ENCODE results near the gene GLRX5.
"Not testable (repeated sequence)": the region's sequence is repeated elsewhere in the genome, so short reads cannot be mapped to it uniquely, and the experiment has no call there.

The GLRX5 gene

DNA sequence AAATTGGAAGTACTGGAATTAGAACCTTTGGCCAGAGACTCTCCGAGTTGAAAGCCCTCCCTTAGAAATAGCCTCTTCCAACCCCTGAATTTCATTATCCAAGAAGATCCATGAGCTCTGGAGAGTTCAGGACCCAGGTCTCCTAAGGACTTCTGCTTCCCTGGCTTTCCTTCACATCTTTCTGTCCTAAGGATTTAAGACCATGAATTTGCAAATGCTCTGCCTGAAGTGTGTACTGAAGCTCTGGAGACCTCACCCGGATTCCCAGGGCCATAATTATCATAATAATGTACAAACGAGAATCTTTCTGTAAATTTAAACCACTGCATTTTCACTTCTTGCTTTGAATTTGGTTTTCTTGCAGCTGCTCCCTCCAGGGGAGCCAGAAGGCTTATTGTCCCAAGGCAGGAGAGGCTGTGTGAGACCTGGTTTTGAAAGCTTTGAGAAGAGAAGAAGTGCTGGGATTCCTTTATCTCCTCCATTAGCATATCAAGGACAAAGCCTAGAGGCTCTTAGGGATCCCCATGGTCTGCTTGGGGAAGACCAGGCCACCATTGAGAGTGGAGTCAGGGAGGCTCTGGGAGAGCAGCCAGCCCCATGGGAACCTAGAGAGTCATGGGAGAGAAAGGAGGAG lies 41.1 kb downstream of the GLRX5 start:
- H3K4me1 Mint-ChIP-seq: peaks cover 25% of the 10 kb centered on the region
- H3K4me3 Mint-ChIP-seq: no peak overlapping the region
- H3K9me3 Mint-ChIP-seq: no peaks in the 10 kb centered on the region
- no peak for ATAC-seq
- H3K27me3 Mint-ChIP-seq: peaks cover 66% of the 10 kb centered on the region
- H3K27ac Mint-ChIP-seq: no peak overlapping the region
- no peaks in the 10 kb centered on the region for H3K36me3 Mint-ChIP-seq

DNA sequence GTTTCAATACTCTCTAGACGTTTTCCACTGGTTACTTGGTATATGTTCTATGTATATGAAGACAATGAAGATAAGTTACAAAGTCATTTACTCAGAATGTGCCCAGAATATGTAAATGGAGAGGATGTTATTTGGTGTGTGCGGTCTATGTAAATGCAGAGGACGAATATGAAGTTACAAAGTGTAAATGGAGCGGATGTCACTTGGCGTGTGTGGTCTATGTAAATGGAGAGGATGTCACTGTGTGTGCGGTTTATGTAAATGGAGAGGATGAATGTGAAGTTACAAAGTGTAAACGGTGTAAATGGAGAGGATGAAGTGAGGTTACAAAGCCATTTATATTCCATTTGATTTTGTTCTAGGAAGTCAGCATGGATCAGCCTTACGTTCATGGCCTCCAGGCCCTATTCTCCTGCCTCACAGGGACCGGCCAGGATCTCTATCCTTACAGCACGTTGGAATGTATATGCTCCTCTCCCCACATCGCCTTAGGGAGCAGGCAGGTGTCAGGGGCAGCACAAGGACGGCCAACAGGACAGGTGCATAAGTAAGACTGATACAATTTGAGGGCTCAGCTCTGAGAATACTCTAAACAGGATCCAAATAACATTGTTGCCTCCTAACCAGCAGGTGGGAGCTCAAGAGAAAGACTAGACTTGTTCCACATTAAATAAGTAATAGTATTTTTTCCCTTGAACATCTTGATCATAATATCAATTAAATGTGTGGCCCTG lies 42.4 kb downstream of the GLRX5 start:
- Mint-ChIP-seq H3K27ac (no peak overlapping the region), H3K27me3 (peaks cover 56% of the 10 kb centered on the region), H3K36me3 (no peaks in the 10 kb centered on the region), H3K4me1 (peaks cover 25% of the 10 kb centered on the region), H3K9me3 (no peaks in the 10 kb centered on the region), H3K4me3 (no peak overlapping the region)
- ATAC-seq: peak; percentile 97

DNA sequence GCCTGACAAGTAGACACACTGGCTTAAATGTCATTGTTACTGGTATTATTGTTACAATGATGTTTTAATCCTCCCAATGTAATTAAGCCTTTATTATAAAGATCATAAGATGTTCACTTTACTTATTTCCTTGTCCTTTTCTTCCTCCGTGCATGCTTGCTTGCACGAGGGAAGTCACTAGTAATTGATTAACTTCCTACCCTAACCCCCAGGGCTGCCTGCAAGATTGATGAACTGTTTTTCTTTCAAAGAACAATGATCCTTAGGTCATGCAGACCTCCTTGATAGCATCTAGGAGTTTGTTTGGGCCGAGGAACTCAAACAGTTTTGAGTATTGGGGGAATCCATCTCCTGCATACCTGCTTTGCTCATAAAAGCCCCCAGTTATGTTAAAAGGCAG lies 43.0 kb downstream of the GLRX5 start:
- Mint-ChIP-seq H3K36me3 (no peaks in the 10 kb centered on the region), H3K4me3 (no peak overlapping the region), H3K27ac (no peak overlapping the region), H3K9me3 (no peaks in the 10 kb centered on the region), H3K27me3 (peaks cover 50% of the 10 kb centered on the region), H3K4me1 (peaks cover 25% of the 10 kb centered on the region)
- no peak for ATAC-seq

DNA sequence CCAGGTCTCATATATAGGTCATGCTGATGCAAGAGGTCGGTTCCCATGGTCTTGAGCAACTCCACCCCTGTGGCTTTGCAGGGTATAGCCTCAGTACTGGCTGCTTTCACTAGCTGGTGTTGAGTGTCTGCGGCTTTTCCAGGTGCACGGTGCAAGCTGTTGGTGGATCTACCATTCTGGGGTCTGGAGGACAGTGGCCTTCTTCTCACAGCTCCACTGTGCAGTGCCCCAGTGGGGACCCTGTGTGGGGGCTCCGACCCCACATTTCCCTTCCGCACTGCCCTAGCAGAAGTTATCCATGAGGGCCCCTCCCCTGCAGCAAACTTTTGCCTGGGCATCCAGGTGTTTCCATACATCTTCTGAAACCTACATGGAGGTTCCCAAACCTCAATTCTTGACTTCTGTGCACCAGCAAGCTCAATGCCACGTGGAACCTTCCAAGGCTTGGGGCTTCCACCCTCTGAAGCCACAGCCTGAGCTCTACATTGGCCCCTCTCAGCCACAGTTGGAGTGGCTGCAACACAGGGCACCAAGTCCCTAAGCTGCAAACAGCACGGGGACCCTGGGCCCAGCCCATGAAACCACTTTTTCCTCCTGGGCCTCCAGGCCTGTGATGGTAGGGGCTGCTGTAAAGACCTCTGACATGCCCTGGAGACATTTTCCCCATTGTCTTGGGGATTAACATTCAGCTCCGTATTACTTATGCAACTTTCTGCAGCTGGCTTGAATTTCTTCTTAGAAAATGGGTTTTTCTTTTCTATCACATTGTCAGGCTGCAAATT lies 49.2 kb downstream of the GLRX5 start:
- H3K9me3 Mint-ChIP-seq, H3K4me1 Mint-ChIP-seq, H3K27ac Mint-ChIP-seq, H3K4me3 Mint-ChIP-seq, H3K36me3 Mint-ChIP-seq, ATAC-seq: not testable (repeated sequence)
- H3K27me3 Mint-ChIP-seq: peaks cover 62% of the 10 kb centered on the region

DNA sequence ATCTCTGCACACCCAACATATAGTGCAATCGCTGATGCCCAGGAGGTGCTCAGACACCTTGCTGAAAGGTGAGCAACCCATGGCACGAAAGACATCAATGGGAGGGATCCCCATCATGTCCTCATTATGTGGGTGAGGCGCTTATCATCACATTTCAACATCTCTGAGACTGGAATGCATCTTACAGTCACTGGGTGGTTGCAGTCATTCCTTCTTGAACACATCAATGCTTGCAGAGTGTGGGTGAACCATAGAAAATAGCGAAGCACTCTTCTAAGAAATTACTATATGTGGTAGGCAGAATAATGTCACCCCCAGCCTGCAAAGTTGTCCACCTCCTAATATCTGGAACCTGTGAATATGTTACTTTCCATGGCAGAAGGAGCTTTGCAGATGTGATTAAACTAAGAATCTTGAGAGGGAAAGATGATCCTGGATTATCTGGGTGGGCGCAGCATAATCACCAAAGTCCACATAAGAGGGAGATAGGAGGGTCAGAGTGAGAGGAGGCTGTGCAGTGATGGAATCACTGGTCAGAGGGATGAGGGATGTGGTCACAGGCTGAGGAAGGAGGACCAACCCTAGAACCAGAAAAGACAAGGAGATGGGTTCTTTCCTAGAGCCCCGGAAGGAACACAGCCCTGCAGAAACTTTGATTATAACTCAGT lies 51.2 kb downstream of the GLRX5 start:
- no peaks in the 10 kb centered on the region for H3K4me1 Mint-ChIP-seq
- H3K36me3 Mint-ChIP-seq: no peaks in the 10 kb centered on the region
- no peak overlapping the region for H3K27ac Mint-ChIP-seq
- H3K27me3 Mint-ChIP-seq: peaks cover 57% of the 10 kb centered on the region
- ATAC-seq: no peak
- no peak overlapping the region for H3K4me3 Mint-ChIP-seq
- peaks cover 13% of the 10 kb centered on the region for H3K9me3 Mint-ChIP-seq

DNA sequence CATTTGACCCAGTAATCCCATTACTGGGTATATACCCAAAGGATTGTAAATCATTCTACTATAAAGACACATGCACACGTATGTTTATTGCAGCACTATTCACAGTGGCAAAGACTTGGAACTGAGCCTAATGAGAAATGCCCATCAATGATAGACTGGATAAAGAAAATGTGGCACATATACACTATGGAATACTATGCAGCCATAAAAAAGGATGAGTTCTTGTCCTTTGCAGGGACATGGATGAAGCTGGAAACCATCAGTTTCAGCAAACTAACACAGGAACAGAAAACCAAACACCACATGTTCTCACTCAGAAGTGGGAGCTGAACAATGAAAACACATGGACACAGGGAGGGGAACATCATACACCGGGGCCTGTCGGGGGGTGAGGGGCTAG lies 56.3 kb downstream of the GLRX5 start:
- H3K27ac Mint-ChIP-seq: not testable (repeated sequence)

More for the DNA sequence above, 56.3 kb downstream of the GLRX5 start:
- peaks cover 41% of the 10 kb centered on the region for H3K27me3 Mint-ChIP-seq
- H3K4me1 Mint-ChIP-seq, H3K4me3 Mint-ChIP-seq, H3K36me3 Mint-ChIP-seq, ATAC-seq, H3K9me3 Mint-ChIP-seq: not testable (repeated sequence)

Data from stimulated activated memory B cell treated with anti-CD40 and anti-IgM and Interleukin-4, amounts not matched to agents 10 μg/mL and 1 μg/mL and 100 μg/mL, for 72 hours (primary cell).